GM15510 (cell line): Measurements from ENCODE around the gene ING5.
A peak's percentile ranks its signal among the peaks of the same experiment; 100 is the strongest.

Experiments
- POLR2A ChIP-seq: IDR thresholded peaks from 3 replicates; pipeline ENCODE4 v1.6.1; 2011; ENCODE audit warnings: borderline replicate concordance; ENCODE audit not compliant: insufficient read length; ENCODE audit errors: extremely low read depth

The ING5 gene

GRCh38 chr2:241701399-241702154 is at the start of gene ING5:
Gene ING5, plus strand, starts transcription at chr2:241702039. Its CDS starts 27 bp downstream, at chr2:241702066.
- peak; percentile 80 for TF ChIP-seq POLR2A

GRCh38 chr2:241652142-241652541 is 49.7 kb upstream of the ING5 start:
- TF ChIP-seq POLR2A = no peak

GRCh38 chr2:241652722-241653121 is 49.1 kb upstream of the ING5 start:
- no peak for TF ChIP-seq POLR2A

GRCh38 chr2:241653210-241653750 is 48.6 kb upstream of the ING5 start:
- TF ChIP-seq POLR2A = no peak

- no peak for TF ChIP-seq POLR2A
Observed at GRCh38 chr2:241654551-241654950, 47.3 kb upstream of the ING5 start.

- TF ChIP-seq POLR2A = no peak
Observed at GRCh38 chr2:241655516-241656189, 46.2 kb upstream of the ING5 start.

- TF ChIP-seq POLR2A = no peak
Observed at GRCh38 chr2:241656190-241656741, 45.6 kb upstream of the ING5 start.

- no peak for TF ChIP-seq POLR2A
Observed at GRCh38 chr2:241657786-241658254, 44.0 kb upstream of the ING5 start.

- no peak for TF ChIP-seq POLR2A
Observed at GRCh38 chr2:241658296-241658695, 43.5 kb upstream of the ING5 start.

GRCh38 chr2:241659150-241659739 is 42.6 kb upstream of the ING5 start:
- no peak for TF ChIP-seq POLR2A

GRCh38 chr2:241660593-241661213 is 41.1 kb upstream of the ING5 start:
- TF ChIP-seq POLR2A = no peak

GRCh38 chr2:241665731-241666440 is 36.0 kb upstream of the ING5 start:
- TF ChIP-seq POLR2A = no peak

GRCh38 chr2:241666627-241667400 is 35.0 kb upstream of the ING5 start:
- no peak for TF ChIP-seq POLR2A

GRCh38 chr2:241668354-241668753 is 33.5 kb upstream of the ING5 start:
- no peak for TF ChIP-seq POLR2A

GRCh38 chr2:241668839-241669238 is 33.0 kb upstream of the ING5 start:
- no peak for TF ChIP-seq POLR2A
